Endodermal cell (in vitro differentiated cells): ENCODE data around the gene GDF7. TPM values are rescaled to one million over a fixed set of nuclear protein-coding genes. Genes with fewer than 3 reads are reported as not detected.

ENCODE experiments used
- DNase-seq: peaks from one replicate; pipeline ENCODE4 v3.0.0-alpha.2; 2017
- H3K27ac ChIP-seq: 2 replicates; pipeline ENCODE4 v1.5.1; 2013; ENCODE audit warnings: mild to moderate bottlenecking, low read depth, low read length, moderate library complexity
- H3K27me3 ChIP-seq: 2 replicates; pipeline ENCODE4 v1.6.1; 2013; ENCODE audit warnings: mild to moderate bottlenecking, low read length, moderate library complexity; ENCODE audit not compliant: insufficient read depth, control insufficient read depth, poor library complexity, severe bottlenecking
- H3K36me3 ChIP-seq: 2 replicates; pipeline ENCODE4 v1.7.0; 2013; ENCODE audit warnings: mild to moderate bottlenecking, low read length, moderate library complexity; ENCODE audit not compliant: control insufficient read depth, insufficient read depth
- H3K4me1 ChIP-seq: one replicate; pipeline ENCODE4 v1.7.0; 2013; ENCODE audit warnings: low read length; ENCODE audit not compliant: control insufficient read depth, insufficient read depth
- H3K4me3 ChIP-seq: 2 replicates; pipeline ENCODE4 v1.5.1; 2013; ENCODE audit warnings: mild to moderate bottlenecking, low read length, moderate library complexity
- H3K9ac ChIP-seq: 2 replicates; pipeline ENCODE4 v1.6.1; 2013; ENCODE audit warnings: mild to moderate bottlenecking, low read length, moderate library complexity; ENCODE audit not compliant: poor library complexity, severe bottlenecking; ENCODE audit errors: extremely low read depth
- H3K9me3 ChIP-seq: 2 replicates; pipeline ENCODE4 v1.6.1; 2013; ENCODE audit warnings: mild to moderate bottlenecking, low read length, moderate library complexity; ENCODE audit not compliant: control insufficient read depth
- H3K27ac Mint-ChIP-seq: 2 replicates; pipeline ENCODE4 v1.8.0; 2020; ENCODE audit warnings: mixed read lengths
- H3K27me3 Mint-ChIP-seq: 2 replicates; pipeline ENCODE4 v1.8.0; 2021; ENCODE audit warnings: mild to moderate bottlenecking, mixed read lengths; ENCODE audit not compliant: insufficient read depth
- H3K36me3 Mint-ChIP-seq: 2 replicates; pipeline ENCODE4 v1.8.0; 2020; ENCODE audit warnings: low read depth, mixed read lengths
- H3K4me1 Mint-ChIP-seq: 2 replicates; pipeline ENCODE4 v1.8.0; 2020; ENCODE audit warnings: mixed read lengths
- H3K4me3 Mint-ChIP-seq: 2 replicates; pipeline ENCODE4 v1.8.0; 2020; ENCODE audit warnings: mild to moderate bottlenecking, moderate library complexity, mixed read lengths
- H3K9me3 Mint-ChIP-seq: 2 replicates; pipeline ENCODE4 v1.8.0; 2020; ENCODE audit warnings: mild to moderate bottlenecking, mixed read lengths
- CTCF ChIP-seq: fragments of 200-600 bp; sonication (generic); conservative IDR thresholded peaks from 2 replicates; pipeline ENCODE4 v1.5.0; 2021; ENCODE audit warnings: antibody characterized with exemption, mild to moderate bottlenecking
- WGBS, 2 experiments: methylation state at CpG; one replicate each; pipeline versions ENCODE4 v1.1.5 to v1.1.7; 2013; ENCODE audit warnings: missing lambda C conversion rate in 2 of 2, mixed read lengths in 1 of 2; ENCODE audit not compliant: insufficient coverage in 1 of 2, insufficient read length in 1 of 2; 5-methylcytosine and 5-hydroxymethylcytosine counted together
- long read RNA-seq, 4 experiments: library from polyadenylated mRNA in 2 of 4; library from RNA in 1 of 4; library from capped mRNA in 1 of 4; stranded (forward) in 3 of 4; unstranded in 1 of 4; transcript quantifications; one replicate each; pipeline ENCODE4 v2.0.0, GENCODE V29; 2020 to 2021; ENCODE audit warnings: inconsistent platforms in 1 of 4
- polyA plus RNA-seq, 2 experiments: library from polyadenylated mRNA; stranded (reverse); fragments of 50-300 nt; gene quantifications; one replicate each; pipeline ENCODE4 v1.2.3, GENCODE V29; 2013
- total RNA-seq, 2 donors: library from RNA; stranded (reverse); fragmentation: NEBNext Ultra II Directional in 1 of 2; extraction: Animal tissue kit (Norgen Biotek cat#: 25700) in 1 of 2; gene quantifications; 2 replicates in 1 of 2; 3 replicates in 1 of 2; pipeline ENCODE4 v1.2.1, GENCODE V29; 2021

The GDF7 gene
- under 1 TPM; 0.07 to 0.09 TPM for total RNA-seq
- 9.4 TPM for polyA plus RNA-seq (2013, experiment 1 of 2)
- polyA plus RNA-seq (2013, experiment 2 of 2): 8.1 TPM
- long read RNA-seq, experiment 1: 0 reads
- long read RNA-seq, experiment 2: 0 reads
- long read RNA-seq, experiment 3: 0 reads
- long read RNA-seq, experiment 4: 0 reads

- peaks cover 2% of the 10 kb centered on the region for H3K4me1 Mint-ChIP-seq
- H3K4me3 ChIP-seq: peak within 1 kb of the TSS; percentile 60
- DNase-seq: peak; percentile 83
- H3K4me1 ChIP-seq: no peaks in the 10 kb centered on the region
- H3K9me3 ChIP-seq: no peaks in the 10 kb centered on the region
- peak; percentile 70 for TF ChIP-seq CTCF
- no peaks in the 10 kb centered on the region for H3K36me3 ChIP-seq
- no peak within 1 kb of the TSS for H3K27ac ChIP-seq
- WGBS, 2 experiments: 0 to 1% methylated on average over 19 to 76 of the region's 86 CpGs
- peak within 1 kb of the TSS; percentile 57 for H3K4me3 Mint-ChIP-seq
- H3K27me3 Mint-ChIP-seq: peaks cover 94% of the 10 kb centered on the region
- H3K9ac ChIP-seq: no peak within 1 kb of the TSS
- no peaks in the 10 kb centered on the region for H3K36me3 Mint-ChIP-seq
- H3K27ac Mint-ChIP-seq: no peak within 1 kb of the TSS
- peaks cover 13% of the 10 kb centered on the region for H3K9me3 Mint-ChIP-seq
- H3K27me3 ChIP-seq: peaks cover 96% of the 10 kb centered on the region
Measured at GRCh38 chr2:20666304-20667150, at the start of gene GDF7. GDF7 (plus strand) TSS chr2:20667144; CDS start chr2:20667240, 96 bp downstream.

- no peaks in the 10 kb centered on the region for H3K9me3 Mint-ChIP-seq
- H3K27ac Mint-ChIP-seq: peak overlapping the region; percentile 30
- no peak overlapping the region for H3K9ac ChIP-seq
- no peak overlapping the region for H3K4me3 ChIP-seq
- no peaks in the 10 kb centered on the region for H3K36me3 ChIP-seq
- peaks cover 18% of the 10 kb centered on the region for H3K4me1 Mint-ChIP-seq
- peaks cover 31% of the 10 kb centered on the region for H3K4me1 ChIP-seq
- no peak overlapping the region for H3K4me3 Mint-ChIP-seq
- no peaks in the 10 kb centered on the region for H3K27me3 ChIP-seq
- 89 to 96% methylated on average over 5 to 14 of the region's 14 CpGs for WGBS, 2 experiments
- peak; percentile 74 for DNase-seq
- H3K36me3 Mint-ChIP-seq: peaks cover 14% of the 10 kb centered on the region
- H3K9me3 ChIP-seq: no peaks in the 10 kb centered on the region
- H3K27me3 Mint-ChIP-seq: peaks cover 3% of the 10 kb centered on the region
- peak overlapping the region; percentile 21 for H3K27ac ChIP-seq
- TF ChIP-seq CTCF: peak; percentile 52
Measured at GRCh38 chr2:20617892-20618467, 49.0 kb upstream of the GDF7 start.

GRCh38 chr2:20618468-20618885, 48.5 kb upstream of the GDF7 start:
- Histone ChIP-seq H3K9me3 (no peaks in the 10 kb centered on the region), H3K4me1 (peaks cover 31% of the 10 kb centered on the region), H3K9ac (no peak overlapping the region), H3K27ac (peak overlapping the region; percentile 21), H3K4me3 (no peak overlapping the region), H3K27me3 (no peaks in the 10 kb centered on the region), H3K36me3 (no peaks in the 10 kb centered on the region)
- no peak for TF ChIP-seq CTCF
- H3K27me3 Mint-ChIP-seq: no peaks in the 10 kb centered on the region
- H3K36me3 Mint-ChIP-seq: peaks cover 14% of the 10 kb centered on the region
- peak overlapping the region; percentile 30 for H3K27ac Mint-ChIP-seq
- WGBS, 2 experiments: 87 to 93% methylated on average over 3 to 10 of the region's 10 CpGs
- H3K4me3 Mint-ChIP-seq: no peak overlapping the region
- no peak for DNase-seq
- no peaks in the 10 kb centered on the region for H3K9me3 Mint-ChIP-seq
- H3K4me1 Mint-ChIP-seq: peaks cover 18% of the 10 kb centered on the region
